ENCODE results near the gene GABRA4. TPM values are rescaled to one million over a fixed set of nuclear protein-coding genes. Genes with fewer than 3 reads are reported as not detected.

Gene GABRA4
- total and polyA plus RNA-seq, 10 donors = under 0.01 to 0.10 (median 0.04) TPM; not detected in 6

DNA sequence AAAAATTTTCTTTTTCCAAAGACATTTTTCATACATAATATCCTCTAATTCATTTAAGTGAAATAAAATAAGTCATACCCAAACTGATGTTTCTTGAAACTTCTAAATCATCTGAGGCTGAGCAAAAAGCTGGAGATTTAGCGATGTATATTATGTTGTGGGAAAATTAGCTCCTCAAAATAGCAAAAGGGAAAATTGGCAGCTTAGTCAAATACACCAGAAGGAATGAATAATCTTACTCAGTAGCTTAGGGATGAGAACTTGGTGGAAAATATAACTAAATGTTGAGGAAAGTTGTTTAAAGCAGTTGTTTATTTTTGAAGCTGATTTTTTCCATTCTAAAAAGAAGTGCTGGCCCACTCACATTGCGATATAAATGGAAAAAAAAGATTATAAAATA is 40.9 kb downstream of the GABRA4 start:
- WGBS, 5 donors = 80 to 87% (median 81%) methylated on average over 2 of the region's 2 CpGs
- H3K27me3 ChIP-seq (replicated peaks in 1 of 7) = peaks cover 0 to 4% (median 0%) of the 10 kb centered on the region in 7 donors

DNA sequence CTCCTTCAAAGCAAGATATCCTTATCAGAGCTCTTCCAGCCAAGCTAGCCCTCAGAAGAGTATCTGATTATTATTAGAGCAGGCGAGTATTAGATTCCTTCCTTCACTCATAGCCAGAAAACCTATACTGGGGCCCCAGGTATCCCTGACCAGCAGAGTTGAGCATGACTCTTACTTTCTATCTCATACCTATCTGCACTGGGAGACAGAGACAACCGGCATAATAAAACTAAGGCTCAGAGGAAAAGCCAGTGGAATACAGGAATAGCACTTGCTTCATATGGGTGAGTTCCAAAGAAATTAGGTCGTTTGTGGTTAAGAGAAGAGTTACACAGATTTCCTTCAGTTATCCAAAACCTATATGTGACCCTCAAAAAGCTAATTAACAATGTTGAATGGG is 42.6 kb downstream of the GABRA4 start:
- 65 to 73% (median 70%) methylated on average over 3 of the region's 3 CpGs for WGBS, 5 donors
- DNase-seq = no peak
- H3K27ac ChIP-seq = no peak overlapping the region
- H3K4me3 ChIP-seq = no peak overlapping the region
- H3K36me3 ChIP-seq = no peaks in the 10 kb centered on the region
- intact Hi-C loops (cut with DNase I; ENCODE audit: low total_unique reads) = no loop called here
- no peaks in the 10 kb centered on the region for H3K9me3 ChIP-seq
- H3K4me1 ChIP-seq = no peaks in the 10 kb centered on the region
- no peak for TF ChIP-seq POLR2AphosphoS5 (IDR thresholded peaks at IDR 0.05)
- TF ChIP-seq POLR2A (IDR thresholded peaks at IDR 0.05) = no peak
- TF ChIP-seq CTCF (IDR thresholded peaks at IDR 0.05 in 8 of 11, conservative IDR thresholded peaks at IDR 0.05 in 3 of 11) = no peak
- no peaks in the 10 kb centered on the region for H3K27me3 ChIP-seq (replicated peaks in 1 of 7)

More for the DNA sequence above, 40.9 kb downstream of the GABRA4 start:
- no peak for TF ChIP-seq CTCF (IDR thresholded peaks at IDR 0.05 in 8 of 11, conservative IDR thresholded peaks at IDR 0.05 in 3 of 11)
- no peak for TF ChIP-seq POLR2AphosphoS5 (IDR thresholded peaks at IDR 0.05)
- no peak for TF ChIP-seq POLR2A (IDR thresholded peaks at IDR 0.05)
- no peaks in the 10 kb centered on the region for H3K36me3 ChIP-seq
- H3K27ac ChIP-seq = no peak overlapping the region
- H3K4me3 ChIP-seq = no peak overlapping the region
- intact Hi-C loops (cut with DNase I; ENCODE audit: low total_unique reads) = no loop called here
- no peak for DNase-seq
- no peaks in the 10 kb centered on the region for H3K4me1 ChIP-seq
- no peaks in the 10 kb centered on the region for H3K9me3 ChIP-seq

DNA sequence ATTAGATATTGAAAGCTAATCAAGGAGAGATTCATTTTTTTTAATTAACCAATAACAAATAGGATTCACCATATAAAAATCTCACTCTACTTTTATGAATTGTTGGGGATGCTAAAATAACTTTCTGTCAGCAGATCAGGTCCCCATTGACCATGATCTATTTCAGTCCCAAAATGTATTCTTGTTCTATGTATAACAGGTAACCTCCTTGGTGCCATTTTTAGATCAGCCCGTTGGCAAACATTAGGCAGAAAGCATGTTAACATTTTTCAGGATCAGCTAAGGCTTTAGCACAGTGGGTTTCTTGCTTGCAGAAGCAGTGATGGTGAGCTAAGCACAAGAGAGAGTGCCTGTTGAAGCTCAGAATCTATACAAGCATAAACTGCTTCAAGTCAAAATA is 43.6 kb downstream of the GABRA4 start:
- Histone ChIP-seq H3K36me3 (no peaks in the 10 kb centered on the region), H3K27me3 (replicated peaks in 1 of 7) (no peaks in the 10 kb centered on the region), H3K9me3 (no peaks in the 10 kb centered on the region), H3K4me3 (no peak overlapping the region), H3K4me1 (no peaks in the 10 kb centered on the region), H3K27ac (no peak overlapping the region)
- intact Hi-C loops (cut with DNase I; ENCODE audit: low total_unique reads) = no loop called here
- no peak for TF ChIP-seq CTCF (IDR thresholded peaks at IDR 0.05 in 8 of 11, conservative IDR thresholded peaks at IDR 0.05 in 3 of 11)
- TF ChIP-seq POLR2AphosphoS5 (IDR thresholded peaks at IDR 0.05) = no peak
- TF ChIP-seq POLR2A (IDR thresholded peaks at IDR 0.05) = no peak
- whole genome bisulfite sequencing, 5 donors = 50 to 74% (median 65%) methylated on average over 1 of the region's 1 CpG
- no peak for DNase-seq

DNA sequence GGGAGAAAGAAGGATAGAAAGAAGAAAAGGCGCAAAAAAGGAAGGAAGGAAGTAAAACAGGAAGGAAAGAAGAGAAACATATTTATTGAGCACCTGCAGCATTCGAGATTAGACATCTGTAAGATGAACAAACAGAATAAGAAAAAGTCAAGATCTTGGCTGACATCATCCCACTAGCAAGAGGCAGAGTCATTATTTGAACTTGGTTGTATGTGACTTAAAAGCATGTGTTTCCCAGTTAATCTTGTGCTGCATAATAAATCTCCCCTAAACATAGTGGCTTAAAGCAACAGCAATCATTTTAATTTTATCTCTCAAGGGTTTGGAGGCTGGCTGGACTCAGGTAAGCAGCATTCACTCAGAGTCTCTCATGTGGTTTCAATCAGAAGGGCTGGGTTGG is 45.8 kb downstream of the GABRA4 start:
- intact Hi-C loops (cut with DNase I; ENCODE audit: low total_unique reads) = no loop called here
- H3K9me3 ChIP-seq = no peaks in the 10 kb centered on the region
- TF ChIP-seq POLR2AphosphoS5 (IDR thresholded peaks at IDR 0.05) (no peak), POLR2A (IDR thresholded peaks at IDR 0.05) (no peak), CTCF (IDR thresholded peaks at IDR 0.05 in 8 of 11, conservative IDR thresholded peaks at IDR 0.05 in 3 of 11) (no peak)
- H3K4me3 ChIP-seq = no peak overlapping the region
- H3K4me1 ChIP-seq = no peaks in the 10 kb centered on the region
- no peak for DNase-seq
- H3K27ac ChIP-seq = no peak overlapping the region
- no peaks in the 10 kb centered on the region for H3K36me3 ChIP-seq
- 9 to 24% (median 15%) methylated on average over 2 of the region's 2 CpGs for WGBS, 5 donors
- H3K27me3 ChIP-seq (replicated peaks in 1 of 7) = no peaks in the 10 kb centered on the region
